Astrocyte (in vitro differentiated cells and primary cell): Measurements from ENCODE around the gene DUSP1. TPM values are rescaled to one million over a fixed set of nuclear protein-coding genes. Genes with fewer than 3 reads are reported as not detected.
"Not testable (repeated sequence)": the region's sequence is repeated elsewhere in the genome, so short reads cannot be mapped to it uniquely, and the experiment has no call there.

ENCODE experiments used
- DNase-seq: peaks from one replicate; pipeline ENCODE4 v3.0.0-alpha.2; 2010; ENCODE audit warnings: low read depth
- FAIRE-seq: peaks from 2 replicates; lab custom pipeline; 2011; peaks lifted over from hg19 to GRCh38; lab: Jason Lieb, UNC
- H2AFZ ChIP-seq: 2 replicates; pipeline ENCODE4 v1.6.0; 2012; ENCODE audit warnings: low read depth, low read length, inconsistent platforms
- H3K27ac ChIP-seq: 2 replicates; pipeline ENCODE4 v1.5.1; 2011; ENCODE audit warnings: low read depth, low read length, inconsistent platforms
- H3K27me3 ChIP-seq: 2 replicates; pipeline ENCODE4 v1.6.0; 2011; ENCODE audit warnings: low read length, inconsistent platforms; ENCODE audit not compliant: insufficient read depth
- H3K36me3 ChIP-seq: 2 replicates; pipeline ENCODE4 v1.5.1; 2011; ENCODE audit warnings: low read length, inconsistent platforms; ENCODE audit not compliant: insufficient read depth
- H3K4me1 ChIP-seq: 2 replicates; pipeline ENCODE4 v1.5.1; 2011; ENCODE audit warnings: low read length, inconsistent platforms; ENCODE audit not compliant: insufficient read depth
- H3K4me2 ChIP-seq: 2 replicates; pipeline ENCODE4 v1.6.0; 2012; ENCODE audit warnings: low read length, inconsistent platforms
- H3K4me3 ChIP-seq: 2 replicates; pipeline ENCODE4 v1.5.1; 2011; ENCODE audit warnings: low read depth, mild to moderate bottlenecking, low read length, inconsistent platforms; ENCODE audit not compliant: insufficient read depth
- H3K79me2 ChIP-seq: 2 replicates; pipeline ENCODE4 v1.6.0; 2012; ENCODE audit warnings: mild to moderate bottlenecking, low read length, inconsistent platforms; ENCODE audit not compliant: insufficient read depth
- H3K9ac ChIP-seq: 2 replicates; pipeline ENCODE4 v1.6.0; 2012; ENCODE audit warnings: mild to moderate bottlenecking, low read length, inconsistent platforms
- H3K9me3 ChIP-seq: 2 replicates; pipeline ENCODE4 v1.5.1; 2012; ENCODE audit warnings: low read depth, mild to moderate bottlenecking, low read length, inconsistent platforms; ENCODE audit not compliant: insufficient read depth
- H4K20me1 ChIP-seq: 2 replicates; pipeline ENCODE4 v1.6.0; 2012; ENCODE audit warnings: low read length, inconsistent platforms; ENCODE audit not compliant: insufficient read depth
- H3K27ac Mint-ChIP-seq: one replicate; pipeline ENCODE4 v1.8.0; 2021; ENCODE audit warnings: mild to moderate bottlenecking, mixed read lengths; ENCODE audit not compliant: unreplicated experiment
- H3K27me3 Mint-ChIP-seq: one replicate; pipeline ENCODE4 v1.8.0; 2021; ENCODE audit warnings: low read depth, mixed read lengths; ENCODE audit not compliant: unreplicated experiment
- H3K36me3 Mint-ChIP-seq: one replicate; pipeline ENCODE4 v1.8.0; 2021; ENCODE audit warnings: low read depth, mixed read lengths; ENCODE audit not compliant: unreplicated experiment
- H3K4me1 Mint-ChIP-seq: one replicate; pipeline ENCODE4 v1.8.0; 2021; ENCODE audit warnings: low read depth, mixed read lengths; ENCODE audit not compliant: unreplicated experiment
- H3K4me3 Mint-ChIP-seq: one replicate; pipeline ENCODE4 v1.8.0; 2021; ENCODE audit warnings: mild to moderate bottlenecking, moderate library complexity, mixed read lengths; ENCODE audit not compliant: unreplicated experiment
- H3K9me3 Mint-ChIP-seq: one replicate; pipeline ENCODE4 v1.8.0; 2021; ENCODE audit warnings: mild to moderate bottlenecking, mixed read lengths; ENCODE audit not compliant: unreplicated experiment
- EZH2 ChIP-seq: IDR thresholded peaks from 2 replicates; pipeline ENCODE4 v1.6.1; 2012; ENCODE audit warnings: mild to moderate bottlenecking, low read length, inconsistent platforms; ENCODE audit not compliant: insufficient read depth
- total RNA-seq: library from RNA; stranded (reverse); gene quantifications from 2 replicates; pipeline ENCODE4 v1.2.1, GENCODE V29; 2021
- TF ChIP-seq, protein P1 (sequence below): IDR thresholded peaks from 2 replicates; pipeline ENCODE4 v1.5.1; 2011; ENCODE audit warnings: low read depth, mild to moderate bottlenecking, inconsistent platforms, low read length, moderate library complexity; ENCODE audit not compliant: insufficient read depth

The DUSP1 gene
- total RNA-seq, 1 donor from 2014 or later, result 90.1 TPM

DNA sequence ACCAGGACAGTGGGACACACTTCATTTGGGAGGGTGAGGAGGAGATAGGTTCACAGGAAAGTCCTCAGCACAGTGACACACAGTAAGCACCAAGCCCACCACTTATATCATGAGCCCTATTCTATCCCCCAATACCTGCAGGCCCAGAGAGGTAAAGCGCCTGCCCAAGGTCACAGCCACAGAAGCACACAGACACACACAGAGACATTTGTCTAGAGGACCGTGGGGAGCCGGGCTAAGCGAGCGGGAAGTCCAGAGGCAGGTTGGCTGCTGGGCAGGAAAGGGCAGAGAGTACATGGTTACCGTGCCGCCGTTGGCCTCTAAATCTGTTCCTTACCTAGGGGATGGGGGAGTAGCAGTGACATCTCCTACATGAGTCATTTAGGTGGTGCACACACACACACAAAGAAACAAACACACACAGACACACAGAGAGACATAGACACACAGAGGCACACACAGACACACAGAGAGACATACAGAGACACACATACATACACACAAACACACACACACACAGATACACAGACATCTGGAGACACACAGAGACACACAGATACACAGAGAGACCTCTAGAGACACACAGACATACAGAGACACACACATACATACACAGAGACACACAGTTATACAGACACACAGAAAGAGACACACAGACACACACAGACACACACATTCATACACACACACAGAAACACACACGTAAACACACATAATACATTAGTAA lies 15.9 kb upstream of the DUSP1 start:
- Histone ChIP-seq H4K20me1 (no peaks in the 10 kb centered on the region), H3K9me3 (no peaks in the 10 kb centered on the region), H3K4me2 (no peak overlapping the region), H3K4me1 (peaks cover 17% of the 10 kb centered on the region), H3K9ac (no peak overlapping the region), H3K79me2 (no peaks in the 10 kb centered on the region), H3K4me3 (no peak overlapping the region), H3K27me3 (no peaks in the 10 kb centered on the region), H3K27ac (no peak overlapping the region), H2AFZ (no peak overlapping the region), H3K36me3 (no peaks in the 10 kb centered on the region)
- no peaks in the 10 kb centered on the region for H3K9me3 Mint-ChIP-seq
- peaks cover 3% of the 10 kb centered on the region for H3K36me3 Mint-ChIP-seq
- TF ChIP-seq, protein P1, sequence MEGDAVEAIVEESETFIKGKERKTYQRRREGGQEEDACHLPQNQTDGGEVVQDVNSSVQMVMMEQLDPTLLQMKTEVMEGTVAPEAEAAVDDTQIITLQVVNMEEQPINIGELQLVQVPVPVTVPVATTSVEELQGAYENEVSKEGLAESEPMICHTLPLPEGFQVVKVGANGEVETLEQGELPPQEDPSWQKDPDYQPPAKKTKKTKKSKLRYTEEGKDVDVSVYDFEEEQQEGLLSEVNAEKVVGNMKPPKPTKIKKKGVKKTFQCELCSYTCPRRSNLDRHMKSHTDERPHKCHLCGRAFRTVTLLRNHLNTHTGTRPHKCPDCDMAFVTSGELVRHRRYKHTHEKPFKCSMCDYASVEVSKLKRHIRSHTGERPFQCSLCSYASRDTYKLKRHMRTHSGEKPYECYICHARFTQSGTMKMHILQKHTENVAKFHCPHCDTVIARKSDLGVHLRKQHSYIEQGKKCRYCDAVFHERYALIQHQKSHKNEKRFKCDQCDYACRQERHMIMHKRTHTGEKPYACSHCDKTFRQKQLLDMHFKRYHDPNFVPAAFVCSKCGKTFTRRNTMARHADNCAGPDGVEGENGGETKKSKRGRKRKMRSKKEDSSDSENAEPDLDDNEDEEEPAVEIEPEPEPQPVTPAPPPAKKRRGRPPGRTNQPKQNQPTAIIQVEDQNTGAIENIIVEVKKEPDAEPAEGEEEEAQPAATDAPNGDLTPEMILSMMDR, result no peak
- no peak for TF ChIP-seq EZH2
- peaks cover 4% of the 10 kb centered on the region for H3K4me1 Mint-ChIP-seq
- no peak overlapping the region for H3K27ac Mint-ChIP-seq
- peaks cover 2% of the 10 kb centered on the region for H3K27me3 Mint-ChIP-seq
- no peak overlapping the region for H3K4me3 Mint-ChIP-seq
- DNase-seq (no peak), FAIRE-seq (no peak)

DNA sequence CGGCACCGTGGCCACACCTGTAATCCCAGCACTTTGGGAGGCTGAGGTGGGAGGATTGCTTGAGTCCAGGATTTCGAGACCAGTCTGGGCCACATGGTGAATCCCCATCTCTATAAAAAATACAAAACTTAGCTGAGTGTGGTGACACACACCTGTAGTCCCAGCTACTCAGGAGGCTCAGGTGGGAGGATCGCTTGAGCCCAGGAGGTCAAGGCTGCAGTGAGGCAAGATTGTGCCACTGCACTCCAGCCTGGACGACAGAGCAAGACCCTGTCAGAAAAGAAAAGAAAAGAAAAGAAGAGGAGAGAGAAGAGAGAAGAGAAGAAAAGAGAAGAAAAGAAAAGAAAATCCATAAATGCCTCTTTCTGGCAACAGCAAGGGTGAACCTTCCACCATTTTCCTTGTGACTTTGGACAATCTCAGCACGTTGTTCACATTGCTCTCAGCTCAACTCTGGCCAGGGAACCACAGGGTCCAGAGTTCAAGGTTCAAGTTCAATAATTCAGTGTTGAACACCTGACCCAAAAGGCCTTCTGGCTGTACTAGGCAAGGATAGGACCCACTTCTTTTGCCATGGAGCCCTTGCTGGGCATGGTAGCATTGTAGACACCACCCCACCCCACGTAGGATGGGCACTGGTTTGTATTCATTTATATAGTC lies 14.6 kb upstream of the DUSP1 start:
- H3K27ac Mint-ChIP-seq, result no peak overlapping the region
- no peak for TF ChIP-seq EZH2
- TF ChIP-seq, protein P1, result no peak
- H3K79me2 ChIP-seq, result no peaks in the 10 kb centered on the region
- H3K27me3 Mint-ChIP-seq, result peaks cover 2% of the 10 kb centered on the region
- no peak overlapping the region for H3K9ac ChIP-seq
- peaks cover 4% of the 10 kb centered on the region for H3K4me1 Mint-ChIP-seq
- H3K9me3 Mint-ChIP-seq, result no peaks in the 10 kb centered on the region
- FAIRE-seq (no peak), DNase-seq (no peak)
- H2AFZ ChIP-seq, result no peak overlapping the region
- peaks cover 3% of the 10 kb centered on the region for H3K36me3 Mint-ChIP-seq
- no peaks in the 10 kb centered on the region for H3K27me3 ChIP-seq
- H3K4me3 Mint-ChIP-seq, result no peak overlapping the region
- no peak overlapping the region for H3K4me2 ChIP-seq
- no peaks in the 10 kb centered on the region for H3K9me3 ChIP-seq
- no peak overlapping the region for H3K27ac ChIP-seq
- peaks cover 22% of the 10 kb centered on the region for H3K4me1 ChIP-seq
- no peak overlapping the region for H3K4me3 ChIP-seq
- no peaks in the 10 kb centered on the region for H4K20me1 ChIP-seq
- H3K36me3 ChIP-seq, result no peaks in the 10 kb centered on the region

DNA sequence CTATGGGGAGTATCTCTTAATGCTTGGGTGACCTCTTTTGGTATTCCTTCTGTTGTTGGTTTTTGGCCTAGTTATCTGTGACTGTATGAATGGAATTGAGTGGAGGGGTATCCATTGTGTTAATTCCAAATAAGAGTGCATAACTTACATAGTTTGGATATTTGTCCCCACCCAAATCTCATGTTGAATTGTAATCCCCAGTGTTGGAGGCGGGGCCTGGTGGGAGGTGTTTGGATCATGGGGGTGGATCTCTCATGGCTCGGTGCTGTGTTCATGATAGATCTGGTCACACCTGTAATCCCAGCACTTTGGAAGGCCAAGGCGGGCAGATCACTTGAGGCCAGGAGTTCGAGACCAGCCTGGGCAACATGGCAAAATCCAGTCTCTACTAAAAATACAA lies 13.2 kb upstream of the DUSP1 start:
- H3K9me3 Mint-ChIP-seq, H3K9ac ChIP-seq, H3K9me3 ChIP-seq, H2AFZ ChIP-seq, H3K4me1 Mint-ChIP-seq, FAIRE-seq, H3K4me2 ChIP-seq, H3K4me3 ChIP-seq, H3K27ac Mint-ChIP-seq, H3K36me3 Mint-ChIP-seq, H4K20me1 ChIP-seq, H3K79me2 ChIP-seq, H3K27ac ChIP-seq, H3K4me3 Mint-ChIP-seq, H3K36me3 ChIP-seq, DNase-seq, H3K27me3 ChIP-seq, H3K27me3 Mint-ChIP-seq: not testable (repeated sequence)
- H3K4me1 ChIP-seq, result peaks cover 15% of the 10 kb centered on the region

DNA sequence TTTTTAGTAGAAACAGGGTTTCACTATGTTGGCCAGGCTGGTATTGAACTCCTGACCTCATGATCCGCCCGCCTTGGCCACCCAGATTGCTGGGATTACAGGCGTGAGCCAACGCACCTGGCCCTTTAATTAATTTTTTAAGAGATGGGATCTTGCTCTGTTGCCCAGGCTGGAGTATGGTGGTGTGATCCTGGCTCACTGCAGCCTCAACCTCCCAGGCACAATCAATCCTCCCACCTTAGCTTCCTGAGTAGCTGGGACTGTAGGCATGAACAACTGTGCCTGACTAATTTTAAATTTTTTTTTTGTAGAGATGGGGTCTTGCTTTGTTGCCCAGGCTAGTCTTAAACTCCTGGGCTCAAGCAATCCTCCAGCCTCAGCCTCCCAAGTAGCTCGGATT lies 12.3 kb upstream of the DUSP1 start:
- not testable (repeated sequence) for H3K79me2 ChIP-seq, FAIRE-seq, H3K4me3 Mint-ChIP-seq, H3K36me3 ChIP-seq, H2AFZ ChIP-seq, H3K4me2 ChIP-seq, H3K4me3 ChIP-seq, DNase-seq, H3K27ac ChIP-seq, H3K9me3 Mint-ChIP-seq, H3K27ac Mint-ChIP-seq, H3K27me3 Mint-ChIP-seq, H3K9ac ChIP-seq, H3K36me3 Mint-ChIP-seq, H3K4me1 Mint-ChIP-seq, H3K27me3 ChIP-seq, H4K20me1 ChIP-seq, H3K9me3 ChIP-seq
- H3K4me1 ChIP-seq, result peaks cover 22% of the 10 kb centered on the region
